Body of pancreas (tissue), 4 donors: ENCODE measurements around the gene TMEM169. TPM values are rescaled to one million over a fixed set of nuclear protein-coding genes. Genes with fewer than 3 reads are reported as not detected.

Experiments
- ATAC-seq: fragments of 150-250 bp; one replicate; pipeline ENCODE4 v1.9.1; 2016
- DNase-seq, 4 donors: peaks; one replicate each; pipeline ENCODE4 v3.0.0-alpha.2; 2019
- H3K27ac ChIP-seq, 4 donors: fragments of 200-600 bp; sonication (generic); 1 replicate in 3 of 4; 2 replicates in 1 of 4; pipeline versions ENCODE4 v1.5.1 to v1.6.1; 2016 to 2019; ENCODE audit warnings: mild to moderate bottlenecking in 1 of 4, mixed read lengths in 1 of 4, moderate library complexity in 1 of 4
- H3K27me3 ChIP-seq, 2 donors: fragments of 200-600 bp; sonication (generic); one replicate each; pipeline ENCODE4 v1.6.0; 2016; ENCODE audit warnings: mild to moderate bottlenecking in 1 of 2
- H3K36me3 ChIP-seq, 2 donors: fragments of 200-600 bp; sonication (generic); replicated peaks in 1 of 2; 2 replicates each; pipeline ENCODE4 v1.5.1; 2016; ENCODE audit warnings: low read depth in 2 of 2; ENCODE audit not compliant: insufficient read depth in 1 of 2
- H3K4me1 ChIP-seq: fragments of 200-600 bp; sonication (generic); one replicate; pipeline ENCODE4 v1.6.0; 2016
- H3K4me3 ChIP-seq, 2 donors: fragments of 200-600 bp; sonication (generic); 1 replicate in 1 of 2; 2 replicates in 1 of 2; pipeline ENCODE4 v1.5.1; 2016 to 2019
- H3K9me3 ChIP-seq, 3 donors: fragments of 200-600 bp; sonication (generic); 1 replicate in 2 of 3; 2 replicates in 1 of 3; pipeline ENCODE4 v1.5.1; 2016
- CTCF ChIP-seq, 7 experiments: fragments of 450-650 bp in 4 of 7; fragments of 200-600 bp in 3 of 7; sonication (generic) in 3 of 7; IDR thresholded peaks; one replicate each; pipeline ENCODE4 v1.5.1; 2016 to 2019; ENCODE audit warnings: antibody characterized with exemption in 7 of 7
- POLR2A ChIP-seq, 3 donors: fragments of 450-650 bp; IDR thresholded peaks; one replicate each; pipeline ENCODE4 v1.6.1; 2016; ENCODE audit warnings: antibody characterized with exemption in 3 of 3, mild to moderate bottlenecking in 2 of 3
- WGBS, 2 donors: methylation state at CpG; one replicate each; pipeline ENCODE4 v1.1.5; 2017; 5-methylcytosine and 5-hydroxymethylcytosine counted together
- intact Hi-C: fragments of 100-400 bp; cut with DNase I; formaldehyde crosslinking; loops from one replicate; pipeline ENCODE4 v1.15.1; 2023
- total RNA-seq, 2 donors: library from RNA; depleted of rRNA; stranded (reverse); fragments of >200 nt; gene quantifications; one replicate each; pipeline ENCODE4 v1.1.0, GENCODE V29; 2016

TMEM169 gene
- total RNA-seq, 2 donors from 2014 or later = 0.26 TPM; not detected in 1

GRCh38 chr2:216108967-216109921 lies 27.5 kb downstream of the TMEM169 start, which contains the start of gene XRCC5:
Gene XRCC5, plus strand, starts transcription at chr2:216109348. Its CDS starts 89 bp downstream, at chr2:216109437.
- no peaks in the 10 kb centered on the region for H3K27me3 ChIP-seq
- TF ChIP-seq POLR2A (IDR thresholded peaks at IDR 0.05) (peak in 2 of 3 donors; percentile 81 to 83), CTCF (IDR thresholded peaks at IDR 0.05) (peak in 2 of 7 experiments; percentile 3 to 4)
- ATAC-seq (peak; percentile 100), DNase-seq (peak; percentile 95 to 99 (median 98))
- peak within 1 kb of the TSS; percentile 76 to 83 for H3K4me3 ChIP-seq
- no peaks in the 10 kb centered on the region for H3K9me3 ChIP-seq
- H3K36me3 ChIP-seq = peaks cover 0 to 6% of the 10 kb centered on the region in 2 donors
- peak within 1 kb of the TSS; percentile 73 to 93 (median 81) for H3K27ac ChIP-seq
- intact Hi-C loops = no loop called here
- 0% methylated on average over 36 to 57 of the region's 57 CpGs for WGBS, 2 donors
- H3K4me1 ChIP-seq = peaks cover 37% of the 10 kb centered on the region

GRCh38 chr2:216109962-216110614 lies 28.4 kb downstream of the TMEM169 start:
- Histone ChIP-seq H3K27ac (peak overlapping the region; percentile 73 to 93 (median 81)), H3K36me3 (peaks cover 0 to 6% of the 10 kb centered on the region in 2 donors), H3K27me3 (no peaks in the 10 kb centered on the region), H3K9me3 (no peaks in the 10 kb centered on the region), H3K4me3 (peak overlapping the region; percentile 76 to 83), H3K4me1 (peaks cover 41% of the 10 kb centered on the region)
- no peak for DNase-seq
- intact Hi-C loops = no loop called here
- ATAC-seq = no peak
- TF ChIP-seq POLR2A (IDR thresholded peaks at IDR 0.05) = no peak
- peak in 6 of 7 experiments; percentile 13 to 52 (median 32) for TF ChIP-seq CTCF (IDR thresholded peaks at IDR 0.05)
- WGBS, 2 donors = 2 to 3% methylated on average over 10 of the region's 10 CpGs

- intact Hi-C loops = no loop called here
- WGBS, 2 donors = 3 to 10% methylated on average over 1 of the region's 1 CpG
- H3K27me3 ChIP-seq = no peaks in the 10 kb centered on the region
- H3K4me3 ChIP-seq = no peak overlapping the region
- peak overlapping the region in 1 of 4 donors; percentile 93 for H3K27ac ChIP-seq
- no peak for DNase-seq
- peaks cover 45% of the 10 kb centered on the region for H3K4me1 ChIP-seq
- TF ChIP-seq POLR2A (IDR thresholded peaks at IDR 0.05) (no peak), CTCF (IDR thresholded peaks at IDR 0.05) (no peak)
- no peak for ATAC-seq
- H3K9me3 ChIP-seq = no peaks in the 10 kb centered on the region
- H3K36me3 ChIP-seq = peaks cover 0 to 6% of the 10 kb centered on the region in 2 donors
Observed at GRCh38 chr2:216110620-216111019, 28.9 kb downstream of the TMEM169 start.

- no peak for TF ChIP-seq POLR2A (IDR thresholded peaks at IDR 0.05)
- TF ChIP-seq CTCF (IDR thresholded peaks at IDR 0.05) = no peak
- intact Hi-C loops = no loop called here
- DNase-seq (no peak), ATAC-seq (no peak)
- H3K9me3 ChIP-seq = no peaks in the 10 kb centered on the region
- peaks cover 0 to 6% of the 10 kb centered on the region in 2 donors for H3K36me3 ChIP-seq
- H3K27me3 ChIP-seq = no peaks in the 10 kb centered on the region
- peaks cover 45% of the 10 kb centered on the region for H3K4me1 ChIP-seq
- H3K4me3 ChIP-seq = no peak overlapping the region
- H3K27ac ChIP-seq = no peak overlapping the region
- 70 to 83% methylated on average over 7 of the region's 7 CpGs for WGBS, 2 donors
Observed at GRCh38 chr2:216111122-216111521, 29.4 kb downstream of the TMEM169 start.
